H9 (cell line): Measurements from ENCODE around the gene LOXHD1. TPM values are rescaled to one million over a fixed set of nuclear protein-coding genes. Genes with fewer than 3 reads are reported as not detected.

Experiments used
- DNase-seq: peaks from one replicate; pipeline ENCODE4 v3.0.0-alpha.2; 2017
- H2AFZ ChIP-seq: one replicate; pipeline ENCODE4 v1.6.1; 2013; ENCODE audit warnings: mild to moderate bottlenecking, low read length, control low read depth, moderate library complexity
- H2AK5ac ChIP-seq: 2 replicates; pipeline ENCODE4 v1.6.1; 2013; ENCODE audit warnings: low read length, control low read depth, mixed read lengths; ENCODE audit not compliant: insufficient read length
- H2BK120ac ChIP-seq: one replicate; pipeline ENCODE4 v1.6.1; 2013; ENCODE audit warnings: low read depth, mild to moderate bottlenecking, low read length, control low read depth, inconsistent platforms; ENCODE audit not compliant: poor library complexity, severe bottlenecking
- H2BK12ac ChIP-seq: 2 replicates; pipeline ENCODE4 v1.6.1; 2013; ENCODE audit warnings: low read length, control low read depth, mixed read lengths, low read depth; ENCODE audit not compliant: insufficient read length
- H2BK15ac ChIP-seq: 2 replicates; pipeline ENCODE4 v1.6.1; 2013; ENCODE audit warnings: low read depth, low read length, control low read depth
- H2BK20ac ChIP-seq: one replicate; pipeline ENCODE4 v1.6.1; 2013; ENCODE audit warnings: low read depth, mild to moderate bottlenecking, low read length, control low read depth, inconsistent platforms; ENCODE audit not compliant: poor library complexity, severe bottlenecking
- H2BK5ac ChIP-seq: 2 replicates; pipeline ENCODE4 v1.6.1; 2013; ENCODE audit warnings: low read length, control low read depth, mixed read lengths; ENCODE audit not compliant: insufficient read length
- H3K14ac ChIP-seq: 2 replicates; pipeline ENCODE4 v1.6.1; 2013; ENCODE audit warnings: low read length, control low read depth; ENCODE audit not compliant: insufficient read depth
- H3K18ac ChIP-seq: 2 replicates; pipeline ENCODE4 v1.6.1; 2013; ENCODE audit warnings: low read depth, mild to moderate bottlenecking, mixed read lengths, low read length, control low read depth; ENCODE audit not compliant: insufficient read length
- H3K23ac ChIP-seq: 2 replicates; pipeline ENCODE4 v1.6.1; 2013; ENCODE audit warnings: low read length, control low read depth, mixed read lengths, low read depth; ENCODE audit not compliant: insufficient read length
- H3K23me2 ChIP-seq: 2 replicates; pipeline ENCODE4 v1.6.1; 2013; ENCODE audit warnings: low read depth, mild to moderate bottlenecking, mixed read lengths, low read length, control low read depth; ENCODE audit not compliant: insufficient read length, poor library complexity, severe bottlenecking
- H3K27ac ChIP-seq: 2 replicates; pipeline ENCODE4 v1.5.1; 2013; ENCODE audit warnings: low read length, control low read depth, mixed read lengths, low read depth; ENCODE audit not compliant: insufficient read length
- H3K27me3 ChIP-seq: 2 replicates; pipeline ENCODE4 v1.6.1; 2013; ENCODE audit warnings: low read length, control low read depth, inconsistent platforms; ENCODE audit not compliant: insufficient read depth
- H3K4ac ChIP-seq: 2 replicates; pipeline ENCODE4 v1.6.1; 2013; ENCODE audit warnings: low read depth, mild to moderate bottlenecking, control low read depth, inconsistent platforms, low read length, moderate library complexity
- H3K4me1 ChIP-seq: 2 replicates; pipeline ENCODE4 v1.6.1; 2013; ENCODE audit warnings: low read length, control low read depth, inconsistent platforms; ENCODE audit not compliant: insufficient read depth
- H3K4me2 ChIP-seq: 2 replicates; pipeline ENCODE4 v1.6.1; 2013; ENCODE audit warnings: low read length, control low read depth, mixed read lengths; ENCODE audit not compliant: insufficient read length, insufficient read depth
- H3K56ac ChIP-seq: 2 replicates; pipeline ENCODE4 v1.6.1; 2013; ENCODE audit warnings: low read depth, mild to moderate bottlenecking, mixed read lengths, low read length, control low read depth; ENCODE audit not compliant: insufficient read length
- H3K79me1 ChIP-seq: 2 replicates; pipeline ENCODE4 v1.6.1; 2013; ENCODE audit warnings: low read depth, mild to moderate bottlenecking, moderate library complexity, low read length, control low read depth, inconsistent platforms; ENCODE audit not compliant: insufficient read depth, poor library complexity, severe bottlenecking
- H3K79me2 ChIP-seq: 2 replicates; pipeline ENCODE4 v1.6.1; 2013; ENCODE audit warnings: low read length, control low read depth, inconsistent platforms; ENCODE audit not compliant: insufficient read depth
- H3K9ac ChIP-seq: 2 replicates; pipeline ENCODE4 v1.6.1; 2013; ENCODE audit warnings: low read length, control low read depth, mixed read lengths; ENCODE audit not compliant: insufficient read length; ENCODE audit errors: extremely low read depth
- H3K9me3 ChIP-seq: one replicate; pipeline ENCODE4 v1.6.1; 2013; ENCODE audit warnings: low read depth, low read length, inconsistent platforms; ENCODE audit not compliant: control insufficient read depth
- H3T11ph ChIP-seq: one replicate; pipeline ENCODE4 v1.6.1; 2013; ENCODE audit warnings: mild to moderate bottlenecking, low read length, control low read depth, inconsistent platforms
- H4K20me1 ChIP-seq: one replicate; pipeline ENCODE4 v1.6.1; 2013; ENCODE audit not compliant: control insufficient read depth, insufficient read length, insufficient read depth
- H4K5ac ChIP-seq: 2 replicates; pipeline ENCODE4 v1.6.1; 2013; ENCODE audit warnings: low read depth, mild to moderate bottlenecking, mixed read lengths, low read length, control low read depth; ENCODE audit not compliant: insufficient read length
- H4K8ac ChIP-seq: replicated peaks from 2 replicates; pipeline ENCODE4 v1.6.1; 2013; ENCODE audit warnings: low read length, control low read depth, mixed read lengths, low read depth; ENCODE audit not compliant: insufficient read length
- H4K91ac ChIP-seq: 2 replicates; pipeline ENCODE4 v1.6.1; 2013; ENCODE audit warnings: low read depth, mild to moderate bottlenecking, moderate library complexity, mixed read lengths, low read length, control low read depth; ENCODE audit not compliant: insufficient read length
- H3K27ac Mint-ChIP-seq, 3 experiments: 2 replicates in 2 of 3; 3 replicates in 1 of 3; pipeline ENCODE4 v1.8.0; 2020 to 2021; ENCODE audit warnings: mixed read lengths in 3 of 3, mild to moderate bottlenecking in 1 of 3, moderate library complexity in 1 of 3
- H3K27me3 Mint-ChIP-seq: 2 replicates; pipeline ENCODE4 v1.8.0; 2021; ENCODE audit warnings: low read depth, mild to moderate bottlenecking, moderate library complexity, mixed read lengths
- H3K36me3 Mint-ChIP-seq, 3 experiments: 2 replicates in 2 of 3; 3 replicates in 1 of 3; pipeline ENCODE4 v1.8.0; 2020 to 2021; ENCODE audit warnings: low read depth in 3 of 3, mixed read lengths in 3 of 3; ENCODE audit not compliant: insufficient read depth in 1 of 3
- H3K4me1 Mint-ChIP-seq, 2 experiments: 2 replicates each; pipeline ENCODE4 v1.8.0; 2020; ENCODE audit warnings: mixed read lengths in 2 of 2
- H3K4me3 Mint-ChIP-seq, 2 experiments: 2 replicates in 1 of 2; 3 replicates in 1 of 2; pipeline ENCODE4 v1.8.0; 2020 to 2021; ENCODE audit warnings: mild to moderate bottlenecking in 2 of 2, mixed read lengths in 2 of 2, moderate library complexity in 1 of 2
- H3K9me3 Mint-ChIP-seq, 2 experiments: 2 replicates in 1 of 2; 3 replicates in 1 of 2; pipeline ENCODE4 v1.8.0; 2020; ENCODE audit warnings: mild to moderate bottlenecking in 2 of 2, mixed read lengths in 2 of 2, moderate library complexity in 1 of 2
- whole genome bisulfite sequencing: extraction: QIAGEN DNeasy Blood & Tissue Kit; methylation state at CpG from one replicate; pipeline ENCODE4 v1.1.7; 2013; ENCODE audit warnings: missing lambda C conversion rate, low lambda C conversion rate, mixed read lengths; ENCODE audit not compliant: insufficient read length; ENCODE audit errors: extremely low coverage; 5-methylcytosine and 5-hydroxymethylcytosine counted together
- total RNA-seq: library from RNA; stranded (reverse); gene quantifications from 2 replicates; pipeline ENCODE4 v1.2.1, GENCODE V29; 2021
- TF ChIP-seq, protein P1 (sequence below): fragments of 200-600 bp; sonication (generic); conservative IDR thresholded peaks from 3 replicates; pipeline ENCODE4 v1.8.0; 2021; ENCODE audit warnings: antibody characterized with exemption, mild to moderate bottlenecking

Gene LOXHD1
- total RNA-seq, 1 experiment from 2014 or later, result 0.07 TPM

DNA sequence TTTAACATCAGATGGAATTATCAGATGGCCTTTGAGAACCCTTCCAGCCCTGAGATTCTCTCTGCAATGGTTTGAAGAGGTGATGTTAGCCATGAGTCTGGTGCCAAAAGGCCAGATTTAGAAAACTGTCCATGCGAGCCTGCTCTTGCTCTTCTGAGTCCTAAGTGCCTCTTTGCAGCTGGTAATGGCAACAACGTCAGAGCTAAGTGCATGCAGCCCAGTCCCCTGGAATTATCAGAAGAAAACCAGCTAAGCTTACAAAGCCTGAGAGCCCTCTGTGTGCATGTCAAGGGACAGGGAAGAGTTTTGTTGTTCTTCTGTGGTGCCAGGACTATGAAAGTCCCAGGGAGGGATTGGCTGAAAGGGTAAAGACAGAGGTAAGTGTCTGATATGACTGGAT is 89.8 kb downstream of the LOXHD1 start:
- peaks cover 14% of the 10 kb centered on the region for H3K27me3 Mint-ChIP-seq
- H3T11ph ChIP-seq, result no peak overlapping the region
- H3K27ac ChIP-seq, result no peak overlapping the region
- H3K23ac ChIP-seq, result no peak overlapping the region
- no peak overlapping the region for H2BK15ac ChIP-seq
- H3K79me1 ChIP-seq, result no peaks in the 10 kb centered on the region
- H4K8ac ChIP-seq, result no peak overlapping the region
- no peak overlapping the region for H3K9ac ChIP-seq
- H3K18ac ChIP-seq, result no peak overlapping the region
- H3K36me3 Mint-ChIP-seq, result no peaks in the 10 kb centered on the region; a peak in 1 of 7 replicates
- H3K4me1 Mint-ChIP-seq, result peaks cover 16% of the 10 kb centered on the region in 2 experiments
- DNase-seq, result no peak
- H3K79me2 ChIP-seq, result no peaks in the 10 kb centered on the region
- no peak overlapping the region for H3K4me2 ChIP-seq
- no peak overlapping the region for H3K4ac ChIP-seq
- H2BK5ac ChIP-seq, result no peak overlapping the region
- no peaks in the 10 kb centered on the region for H4K20me1 ChIP-seq
- no peak overlapping the region for H3K14ac ChIP-seq
- H2BK20ac ChIP-seq, result no peak overlapping the region
- no peak overlapping the region for H4K5ac ChIP-seq
- no peak overlapping the region for H2BK120ac ChIP-seq
- H3K4me3 Mint-ChIP-seq, result no peak overlapping the region
- WGBS, result no CpG with 5 or more reads among the region's 2 CpGs
- no peak overlapping the region for H2AK5ac ChIP-seq
- peaks cover 4% of the 10 kb centered on the region; the same call in 1 of the 2 replicates for H3K4me1 ChIP-seq
- no peaks in the 10 kb centered on the region for H3K9me3 ChIP-seq
- H3K56ac ChIP-seq, result no peak overlapping the region
- H3K9me3 Mint-ChIP-seq, result no peaks in the 10 kb centered on the region
- H3K27me3 ChIP-seq, result no peaks in the 10 kb centered on the region
- no peak overlapping the region for H3K27ac Mint-ChIP-seq
- no peak overlapping the region for H2BK12ac ChIP-seq
- H3K23me2 ChIP-seq, result no peaks in the 10 kb centered on the region
- TF ChIP-seq, protein P1, sequence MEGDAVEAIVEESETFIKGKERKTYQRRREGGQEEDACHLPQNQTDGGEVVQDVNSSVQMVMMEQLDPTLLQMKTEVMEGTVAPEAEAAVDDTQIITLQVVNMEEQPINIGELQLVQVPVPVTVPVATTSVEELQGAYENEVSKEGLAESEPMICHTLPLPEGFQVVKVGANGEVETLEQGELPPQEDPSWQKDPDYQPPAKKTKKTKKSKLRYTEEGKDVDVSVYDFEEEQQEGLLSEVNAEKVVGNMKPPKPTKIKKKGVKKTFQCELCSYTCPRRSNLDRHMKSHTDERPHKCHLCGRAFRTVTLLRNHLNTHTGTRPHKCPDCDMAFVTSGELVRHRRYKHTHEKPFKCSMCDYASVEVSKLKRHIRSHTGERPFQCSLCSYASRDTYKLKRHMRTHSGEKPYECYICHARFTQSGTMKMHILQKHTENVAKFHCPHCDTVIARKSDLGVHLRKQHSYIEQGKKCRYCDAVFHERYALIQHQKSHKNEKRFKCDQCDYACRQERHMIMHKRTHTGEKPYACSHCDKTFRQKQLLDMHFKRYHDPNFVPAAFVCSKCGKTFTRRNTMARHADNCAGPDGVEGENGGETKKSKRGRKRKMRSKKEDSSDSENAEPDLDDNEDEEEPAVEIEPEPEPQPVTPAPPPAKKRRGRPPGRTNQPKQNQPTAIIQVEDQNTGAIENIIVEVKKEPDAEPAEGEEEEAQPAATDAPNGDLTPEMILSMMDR, result no peak
- H4K91ac ChIP-seq, result no peak overlapping the region
- no peak overlapping the region for H2AFZ ChIP-seq
